ENCODE data around the gene FAN1.
A peak's percentile ranks its signal among the peaks of the same experiment; 100 is the strongest.

Gene FAN1

DNA sequence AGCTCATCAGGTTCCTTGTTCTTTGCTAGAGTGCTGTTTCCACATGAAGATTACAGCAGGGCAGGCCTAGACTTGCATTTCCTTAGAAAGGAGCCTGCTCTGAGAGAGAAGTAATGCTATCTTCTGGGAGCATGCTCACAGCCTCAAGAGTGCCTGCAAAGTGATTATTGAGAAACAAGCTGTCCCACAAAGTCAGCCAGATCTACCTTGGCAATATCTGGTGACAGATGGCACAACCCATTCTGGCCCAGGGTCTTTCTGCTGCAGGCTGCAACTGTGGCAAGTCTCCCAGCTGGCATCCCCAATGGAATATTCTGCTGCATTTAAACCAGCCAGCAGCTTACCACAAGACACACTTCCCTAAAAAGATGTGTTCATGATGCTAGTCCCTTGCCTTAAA lies 58.4 kb downstream of the FAN1 start:
- DNase-seq = no peak

GRCh38 chr15:30962659-30963058 lies 58.9 kb downstream of the FAN1 start:
- no peak for DNase-seq

GRCh38 chr15:30963681-30964080 lies 60.0 kb downstream of the FAN1 start:
- no peak for DNase-seq

- DNase-seq = no peak
These were observed 66.0 kb downstream of the FAN1 start for GRCh38 chr15:30969724-30970123.

DNA sequence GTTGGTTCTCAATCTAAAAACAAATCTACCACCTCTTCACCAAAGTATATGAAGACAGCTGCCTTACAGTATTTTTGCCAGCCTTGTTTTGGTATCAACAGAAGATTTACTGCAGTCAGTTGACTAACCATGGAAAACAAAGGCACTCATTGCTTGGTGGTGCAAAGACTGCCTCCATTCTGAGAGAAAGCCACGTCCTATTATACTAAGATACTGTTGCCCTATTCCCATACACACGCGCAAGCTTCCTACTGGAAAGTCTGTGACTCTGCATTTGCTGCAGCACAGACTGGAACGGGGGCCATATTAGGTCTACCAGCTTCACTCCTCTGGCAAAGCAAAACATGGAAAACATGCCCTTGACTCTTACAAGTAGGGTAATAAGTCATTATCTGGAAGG lies 69.7 kb downstream of the FAN1 start:
- DNase-seq = no peak

- no peak for DNase-seq
These were observed 70.4 kb downstream of the FAN1 start for GRCh38 chr15:30974112-30974511.

- DNase-seq = no peak
These were observed 74.6 kb downstream of the FAN1 start for GRCh38 chr15:30978328-30978727.

DNA sequence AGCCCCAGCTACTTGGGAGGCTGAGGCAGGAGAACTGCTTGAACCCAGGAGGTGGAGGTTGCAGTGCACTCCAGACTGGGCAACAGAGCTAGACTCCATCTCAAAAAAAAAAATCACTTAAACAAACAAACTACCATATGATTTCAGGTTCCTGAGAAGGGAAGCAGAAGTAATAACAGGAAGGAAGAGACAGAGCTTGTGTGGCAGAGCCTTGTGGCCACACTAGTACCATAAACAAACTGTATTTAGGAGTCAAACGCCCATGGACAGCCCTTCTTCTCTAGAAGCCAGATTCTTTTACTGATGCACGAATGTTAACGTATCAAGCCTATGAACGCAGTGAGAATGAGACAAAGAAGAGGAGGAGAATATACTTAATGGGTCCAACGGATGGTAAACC lies 75.7 kb downstream of the FAN1 start:
- no peak for DNase-seq

DNA sequence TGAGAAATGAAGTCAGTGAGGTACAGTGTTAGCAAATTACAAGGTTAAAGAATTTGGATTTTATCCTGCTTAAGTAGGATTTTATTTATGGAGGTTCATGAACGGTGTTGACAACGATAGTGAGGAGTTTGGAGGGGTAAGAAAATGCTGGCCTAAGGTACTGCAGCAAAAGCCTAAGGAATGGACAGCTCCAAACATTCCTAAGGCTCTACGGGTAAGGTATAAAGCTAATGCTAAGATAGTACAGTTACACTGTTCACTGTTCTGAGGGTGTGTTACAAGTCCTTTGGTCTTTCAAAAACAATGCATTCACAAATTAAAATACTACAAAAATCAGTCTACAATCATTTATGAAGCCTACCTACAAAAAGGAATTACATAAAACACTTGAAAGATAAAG lies 80.4 kb downstream of the FAN1 start:
- DNase-seq = no peak

DNA sequence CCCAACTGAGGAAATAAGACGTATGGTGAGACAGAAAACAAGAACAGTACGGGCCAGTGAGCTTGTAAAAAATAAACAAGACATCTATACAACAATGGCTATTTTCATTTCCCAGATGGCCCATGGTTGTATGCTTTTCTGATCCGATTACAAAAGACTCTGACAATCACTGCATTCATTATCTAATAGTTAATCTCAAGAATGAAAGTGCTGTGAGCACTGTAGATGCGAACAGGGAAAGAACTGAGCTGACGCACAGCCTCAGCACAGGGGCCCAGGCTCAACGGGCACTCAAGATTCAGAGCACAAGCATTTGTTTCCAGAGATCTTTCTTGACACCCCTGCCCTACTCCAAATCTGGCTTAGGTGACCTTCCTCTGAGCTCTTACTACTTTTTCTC lies 80.8 kb downstream of the FAN1 start:
- DNase-seq = no peak

DNA sequence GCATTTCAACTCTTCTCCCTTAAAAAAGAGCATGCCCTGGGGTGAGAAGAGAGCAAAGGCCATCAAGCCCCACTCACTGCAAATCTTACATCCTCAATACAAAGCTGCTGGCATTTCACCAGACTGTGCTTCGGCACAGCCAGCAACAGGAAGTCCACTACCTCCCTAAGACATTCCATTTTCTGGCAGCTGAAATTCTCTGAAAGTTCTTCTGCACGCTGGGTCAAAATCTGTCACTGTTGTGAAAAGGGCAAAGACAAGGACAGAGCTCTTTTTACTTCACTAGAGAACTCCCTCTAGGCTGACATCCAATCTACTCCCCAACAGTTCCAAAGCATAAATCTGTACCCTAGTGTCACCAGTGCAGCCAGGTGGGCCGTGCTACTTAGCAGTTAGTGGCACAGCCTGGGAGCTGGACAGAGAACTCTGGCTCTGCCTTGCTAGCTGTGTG lies 81.4 kb downstream of the FAN1 start:
- no peak for DNase-seq

GRCh38 chr15:30990036-30990435 lies 86.3 kb downstream of the FAN1 start:
- peak; percentile 21 for DNase-seq

DNA sequence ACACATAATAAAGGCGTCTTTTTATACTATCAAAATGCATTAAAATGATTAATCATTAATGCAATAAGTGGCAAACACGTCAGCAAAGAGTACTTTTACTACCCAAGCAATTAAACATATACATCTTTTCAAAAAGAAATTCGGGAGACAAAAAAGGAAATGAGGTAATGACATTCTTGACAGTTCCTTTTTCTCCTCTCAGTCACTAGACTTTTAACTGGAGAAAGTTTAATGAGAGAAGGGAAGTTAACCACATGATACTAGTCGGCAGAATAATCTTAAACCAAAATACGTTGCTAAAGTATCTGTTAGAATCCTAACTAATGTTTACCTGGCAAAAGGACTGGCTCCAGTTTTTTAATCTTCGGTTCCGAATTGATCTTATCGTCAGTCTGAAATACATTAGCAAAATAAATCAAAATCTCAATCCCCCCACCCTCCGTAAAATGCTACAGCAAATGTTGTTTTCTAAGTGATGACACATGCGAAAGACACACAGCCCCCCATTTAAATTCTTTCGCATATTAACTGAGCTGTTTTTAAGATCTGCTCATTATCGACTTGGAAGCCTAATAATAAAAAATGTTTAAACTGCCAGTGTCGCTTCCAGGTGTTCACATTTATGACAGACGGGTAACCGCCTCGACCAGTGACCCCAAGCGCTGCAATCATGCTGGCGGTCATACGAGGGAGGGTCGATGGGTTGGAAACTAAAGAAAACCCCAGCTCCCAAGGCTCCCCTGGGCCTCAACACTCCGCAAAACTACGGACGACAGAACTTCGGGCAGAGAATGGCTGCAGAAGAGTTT lies 86.9 kb downstream of the FAN1 start:
- no peak for DNase-seq

GRCh38 chr15:30991255-30992235 lies 87.8 kb downstream of the FAN1 start, which contains the start of gene MTMR10:
MTMR10 (minus strand) TSS chr15:30991628; CDS start chr15:30991506, 122 bp downstream.
- peak; percentile 73 for DNase-seq

- no peak for DNase-seq
These were observed 88.6 kb downstream of the FAN1 start for GRCh38 chr15:30992249-30992864.

All from activated CD4-positive, alpha-beta T cell treated with anti-CD3 and anti-CD28 coated beads, Interleukin-2, amount 50 U/mL, for 16 hours (primary cell).